Tibial artery (tissue), 4 donors: ENCODE results near the gene HTRA1.
A peak's percentile ranks its signal among the peaks of the same experiment; 100 is the strongest.

Experiments
- DNase-seq, 2 donors: peaks; one replicate each; pipeline ENCODE4 v3.0.0-alpha.2; 2019
- H3K27ac ChIP-seq, 2 donors: fragments of 200-600 bp; sonication (generic) in 1 of 2; 1 replicate in 1 of 2; 2 replicates in 1 of 2; pipeline ENCODE4 v1.5.1; 2018 to 2019; ENCODE audit warnings: mild to moderate bottlenecking in 1 of 2
- H3K27me3 ChIP-seq, 2 donors: fragments of 200-600 bp; sonication (generic) in 1 of 2; one replicate each; pipeline versions ENCODE4 v1.5.1 to v1.6.0; 2016 to 2019
- H3K36me3 ChIP-seq, 3 donors: fragments of 200-600 bp; sonication (generic) in 2 of 3; one replicate each; pipeline ENCODE4 v1.5.1; 2016 to 2019; ENCODE audit warnings: mild to moderate bottlenecking in 2 of 3
- H3K4me1 ChIP-seq, 4 donors: fragments of 200-600 bp; sonication (generic) in 2 of 4; 1 replicate in 3 of 4; 2 replicates in 1 of 4; pipeline ENCODE4 v1.5.1; 2016 to 2019
- H3K4me3 ChIP-seq, 2 donors: fragments of 200-600 bp; sonication (generic) in 1 of 2; 1 replicate in 1 of 2; 2 replicates in 1 of 2; pipeline ENCODE4 v1.5.1; 2018 to 2019; ENCODE audit warnings: mild to moderate bottlenecking in 2 of 2
- H3K9me3 ChIP-seq, 3 donors: fragments of 200-600 bp; sonication (generic) in 1 of 3; one replicate each; pipeline ENCODE4 v1.5.1; 2016 to 2019
- intact Hi-C: fragments of 100-400 bp; cut with DNase I; formaldehyde crosslinking; loops from one replicate; pipeline ENCODE4 v1.15.0; 2023; ENCODE audit warnings: low total_unique reads
- TF ChIP-seq, protein P1 (sequence below), 2 experiments: fragments of 200-600 bp in 1 of 2; fragments of 450-650 bp in 1 of 2; IDR thresholded peaks; one replicate each; pipeline ENCODE4 v1.5.1; 2017 to 2019; ENCODE audit warnings: antibody characterized with exemption in 2 of 2, mild to moderate bottlenecking in 1 of 2, moderate library complexity in 1 of 2

HTRA1 gene

DNA sequence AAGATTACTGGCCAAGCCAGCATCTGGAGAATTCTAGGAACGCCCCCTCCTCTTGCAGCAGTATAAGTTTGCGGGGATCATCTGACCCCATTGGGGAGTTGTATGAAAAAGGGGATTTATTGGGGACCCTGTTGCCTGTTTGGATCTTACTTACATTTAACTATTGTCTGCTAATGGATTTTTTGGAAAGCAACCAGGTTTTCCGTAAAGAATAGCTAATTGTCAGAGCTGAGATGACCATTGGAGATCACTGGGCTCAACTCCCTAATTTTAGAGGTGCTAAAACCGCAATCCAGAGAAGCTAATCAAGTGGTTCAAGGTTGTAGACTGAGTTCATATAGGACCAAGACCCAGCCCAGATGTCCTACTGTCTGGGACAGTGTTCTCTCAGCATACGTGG, 38.8 kb downstream of the HTRA1 start:
- Histone ChIP-seq H3K27me3 (no peaks in the 10 kb centered on the region), H3K36me3 (no peaks in the 10 kb centered on the region), H3K4me3 (no peak overlapping the region), H3K4me1 (peaks cover 0 to 73% (median 47%) of the 10 kb centered on the region in 4 donors), H3K9me3 (no peaks in the 10 kb centered on the region), H3K27ac (peak overlapping the region; percentile 65 to 91)
- intact Hi-C loops: no loop called here
- no peak for DNase-seq
- TF ChIP-seq, protein P1, sequence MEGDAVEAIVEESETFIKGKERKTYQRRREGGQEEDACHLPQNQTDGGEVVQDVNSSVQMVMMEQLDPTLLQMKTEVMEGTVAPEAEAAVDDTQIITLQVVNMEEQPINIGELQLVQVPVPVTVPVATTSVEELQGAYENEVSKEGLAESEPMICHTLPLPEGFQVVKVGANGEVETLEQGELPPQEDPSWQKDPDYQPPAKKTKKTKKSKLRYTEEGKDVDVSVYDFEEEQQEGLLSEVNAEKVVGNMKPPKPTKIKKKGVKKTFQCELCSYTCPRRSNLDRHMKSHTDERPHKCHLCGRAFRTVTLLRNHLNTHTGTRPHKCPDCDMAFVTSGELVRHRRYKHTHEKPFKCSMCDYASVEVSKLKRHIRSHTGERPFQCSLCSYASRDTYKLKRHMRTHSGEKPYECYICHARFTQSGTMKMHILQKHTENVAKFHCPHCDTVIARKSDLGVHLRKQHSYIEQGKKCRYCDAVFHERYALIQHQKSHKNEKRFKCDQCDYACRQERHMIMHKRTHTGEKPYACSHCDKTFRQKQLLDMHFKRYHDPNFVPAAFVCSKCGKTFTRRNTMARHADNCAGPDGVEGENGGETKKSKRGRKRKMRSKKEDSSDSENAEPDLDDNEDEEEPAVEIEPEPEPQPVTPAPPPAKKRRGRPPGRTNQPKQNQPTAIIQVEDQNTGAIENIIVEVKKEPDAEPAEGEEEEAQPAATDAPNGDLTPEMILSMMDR (IDR thresholded peaks at IDR 0.05): no peak

DNA sequence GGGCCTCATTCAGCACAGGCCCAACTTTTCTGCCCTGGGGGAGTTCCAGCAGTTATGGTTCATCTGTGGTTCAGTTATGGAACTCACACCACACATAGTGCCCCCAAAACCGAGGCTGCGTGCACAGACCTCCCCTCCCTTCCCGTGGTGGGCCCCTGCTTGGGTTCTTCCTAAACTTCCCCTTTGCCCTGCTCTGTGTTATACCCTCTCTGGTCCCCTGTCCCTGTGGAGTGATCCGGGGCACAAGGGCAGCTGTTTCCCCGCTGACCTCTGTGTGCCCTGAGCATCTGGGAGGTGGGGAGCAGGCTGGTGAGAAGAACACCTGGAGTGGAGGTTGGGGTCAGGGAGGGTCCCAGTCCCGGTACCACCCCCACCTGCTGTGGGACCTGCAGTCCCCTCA, 39.4 kb downstream of the HTRA1 start:
- Histone ChIP-seq H3K9me3 (no peaks in the 10 kb centered on the region), H3K27ac (peak overlapping the region; percentile 65 to 91), H3K4me3 (no peak overlapping the region), H3K27me3 (no peaks in the 10 kb centered on the region), H3K4me1 (peaks cover 0 to 68% (median 45%) of the 10 kb centered on the region in 4 donors), H3K36me3 (no peaks in the 10 kb centered on the region)
- intact Hi-C loops: no loop called here
- TF ChIP-seq, protein P1 (IDR thresholded peaks at IDR 0.05): no peak
- DNase-seq: no peak

DNA sequence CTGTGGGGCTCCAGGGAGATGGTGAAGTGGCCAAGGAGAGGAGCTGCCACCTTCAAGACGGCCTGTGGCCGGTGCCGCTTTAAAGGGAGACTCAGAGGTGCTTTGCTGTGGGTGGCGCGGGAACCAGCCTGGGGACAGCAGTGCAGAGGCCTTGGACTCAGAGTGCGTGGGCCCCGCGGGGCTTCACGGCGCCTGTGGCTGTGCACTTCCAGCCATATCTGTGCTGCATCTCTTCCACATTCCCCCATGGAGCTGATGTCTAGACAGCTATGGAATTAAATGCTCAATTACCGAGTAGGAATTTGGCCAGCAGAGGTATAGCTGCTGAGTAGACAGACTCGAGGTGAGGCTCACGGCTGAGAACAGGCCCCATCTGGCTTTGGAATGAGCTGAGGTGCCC, 41.7 kb downstream of the HTRA1 start:
- TF ChIP-seq, protein P1 (IDR thresholded peaks at IDR 0.05): no peak
- Histone ChIP-seq H3K27ac (peak overlapping the region; percentile 38 to 55), H3K36me3 (peaks cover 7 to 19% (median 18%) of the 10 kb centered on the region in 3 donors), H3K4me1 (peaks cover 0 to 51% (median 38%) of the 10 kb centered on the region in 4 donors), H3K9me3 (no peaks in the 10 kb centered on the region), H3K27me3 (no peaks in the 10 kb centered on the region), H3K4me3 (no peak overlapping the region)
- DNase-seq: no peak
- intact Hi-C loops: no loop called here

DNA sequence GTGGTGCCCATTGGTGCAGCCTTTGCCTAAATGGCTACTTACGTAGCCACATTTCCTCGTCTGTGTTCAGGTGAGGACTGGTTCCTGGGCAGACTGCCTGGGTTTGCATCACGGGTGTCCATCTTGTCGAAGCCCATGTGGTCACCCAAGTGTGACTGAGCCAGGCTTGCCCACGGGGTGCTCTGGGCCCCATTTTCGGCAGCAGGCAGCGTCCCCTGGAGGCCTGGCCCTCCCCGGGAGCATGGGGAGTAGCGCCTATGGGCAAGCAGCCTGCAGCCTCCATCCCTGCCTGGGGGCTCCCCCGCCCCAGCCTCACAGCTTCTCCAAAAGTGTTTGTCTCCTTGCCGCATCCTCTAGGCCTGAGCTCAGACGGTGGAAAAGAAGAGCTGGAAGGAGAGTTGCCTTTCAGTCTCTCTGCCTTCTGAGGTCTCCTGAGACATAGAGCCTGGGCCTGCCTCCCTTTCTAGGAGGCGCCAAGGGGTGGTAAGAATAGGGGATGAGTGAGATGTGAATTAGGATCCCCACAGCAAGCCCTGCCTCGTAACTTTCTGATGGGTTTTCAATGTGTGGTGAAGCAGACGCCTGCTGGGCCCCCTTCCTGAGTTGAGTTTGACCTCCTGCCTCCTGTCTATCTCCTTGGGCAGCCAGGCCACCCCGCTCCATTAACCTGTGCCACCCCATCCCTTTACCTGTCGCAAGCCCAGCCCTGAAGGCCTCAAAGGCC, 42.7 kb downstream of the HTRA1 start:
- Histone ChIP-seq H3K4me1 (peaks cover 0 to 41% (median 31%) of the 10 kb centered on the region in 4 donors), H3K27ac (peak overlapping the region; percentile 55 to 61)
- intact Hi-C loops: no loop called here

DNA sequence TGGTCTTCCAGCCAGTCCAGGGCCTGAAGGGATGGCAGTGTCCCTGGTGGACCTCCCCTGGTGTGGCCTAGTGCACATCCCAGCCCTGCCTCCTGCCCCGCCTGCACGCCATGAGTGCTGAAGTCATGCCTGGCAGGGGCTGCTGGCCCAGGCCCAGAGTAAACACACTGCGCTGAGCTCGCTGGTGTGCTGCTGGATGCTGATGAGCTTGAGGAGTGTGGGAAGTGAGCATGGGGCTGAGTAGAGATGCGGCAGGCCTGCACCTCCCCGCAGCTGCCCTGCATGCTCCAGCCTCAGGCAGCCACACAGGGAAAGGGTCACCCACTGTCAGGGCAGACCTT, 43.2 kb downstream of the HTRA1 start:
- intact Hi-C loops: no loop called here

More for the DNA sequence above, 42.7 kb downstream of the HTRA1 start:
- Histone ChIP-seq H3K27me3 (no peaks in the 10 kb centered on the region), H3K36me3 (peaks cover 17 to 29% (median 28%) of the 10 kb centered on the region in 3 donors), H3K9me3 (no peaks in the 10 kb centered on the region), H3K4me3 (no peak overlapping the region)
- TF ChIP-seq, protein P1 (IDR thresholded peaks at IDR 0.05): no peak
- DNase-seq: peak in 1 of 2 donors; percentile 60

More for the DNA sequence above, 43.2 kb downstream of the HTRA1 start:
- peaks cover 21 to 35% (median 34%) of the 10 kb centered on the region in 3 donors for H3K36me3 ChIP-seq
- TF ChIP-seq, protein P1 (IDR thresholded peaks at IDR 0.05): no peak
- H3K27me3 ChIP-seq: no peaks in the 10 kb centered on the region
- H3K4me1 ChIP-seq: peaks cover 0 to 36% (median 25%) of the 10 kb centered on the region in 4 donors
- no peak overlapping the region for H3K4me3 ChIP-seq
- H3K27ac ChIP-seq: peak overlapping the region; percentile 55 to 61
- no peaks in the 10 kb centered on the region for H3K9me3 ChIP-seq
- DNase-seq: peak; percentile 86 to 96
